Astrocyte (in vitro differentiated cells and primary cell): ENCODE results near the gene GLP2R. TPM values are rescaled to one million over a fixed set of nuclear protein-coding genes. Genes with fewer than 3 reads are reported as not detected.
A peak's percentile ranks its signal among the peaks of the same experiment; 100 is the strongest.

Experiments
- DNase-seq: peaks from one replicate; pipeline ENCODE4 v3.0.0-alpha.2; 2010; ENCODE audit warnings: low read depth
- FAIRE-seq: peaks from 2 replicates; lab custom pipeline; 2011; peaks lifted over from hg19 to GRCh38; lab: Jason Lieb, UNC
- H2AFZ ChIP-seq: 2 replicates; pipeline ENCODE4 v1.6.0; 2012; ENCODE audit warnings: low read depth, low read length, inconsistent platforms
- H3K27ac ChIP-seq: 2 replicates; pipeline ENCODE4 v1.5.1; 2011; ENCODE audit warnings: low read depth, low read length, inconsistent platforms
- H3K27me3 ChIP-seq: 2 replicates; pipeline ENCODE4 v1.6.0; 2011; ENCODE audit warnings: low read length, inconsistent platforms; ENCODE audit not compliant: insufficient read depth
- H3K36me3 ChIP-seq: 2 replicates; pipeline ENCODE4 v1.5.1; 2011; ENCODE audit warnings: low read length, inconsistent platforms; ENCODE audit not compliant: insufficient read depth
- H3K4me1 ChIP-seq: 2 replicates; pipeline ENCODE4 v1.5.1; 2011; ENCODE audit warnings: low read length, inconsistent platforms; ENCODE audit not compliant: insufficient read depth
- H3K4me2 ChIP-seq: 2 replicates; pipeline ENCODE4 v1.6.0; 2012; ENCODE audit warnings: low read length, inconsistent platforms
- H3K4me3 ChIP-seq: 2 replicates; pipeline ENCODE4 v1.5.1; 2011; ENCODE audit warnings: low read depth, mild to moderate bottlenecking, low read length, inconsistent platforms; ENCODE audit not compliant: insufficient read depth
- H3K79me2 ChIP-seq: 2 replicates; pipeline ENCODE4 v1.6.0; 2012; ENCODE audit warnings: mild to moderate bottlenecking, low read length, inconsistent platforms; ENCODE audit not compliant: insufficient read depth
- H3K9ac ChIP-seq: 2 replicates; pipeline ENCODE4 v1.6.0; 2012; ENCODE audit warnings: mild to moderate bottlenecking, low read length, inconsistent platforms
- H3K9me3 ChIP-seq: 2 replicates; pipeline ENCODE4 v1.5.1; 2012; ENCODE audit warnings: low read depth, mild to moderate bottlenecking, low read length, inconsistent platforms; ENCODE audit not compliant: insufficient read depth
- H4K20me1 ChIP-seq: 2 replicates; pipeline ENCODE4 v1.6.0; 2012; ENCODE audit warnings: low read length, inconsistent platforms; ENCODE audit not compliant: insufficient read depth
- H3K27ac Mint-ChIP-seq: one replicate; pipeline ENCODE4 v1.8.0; 2021; ENCODE audit warnings: mild to moderate bottlenecking, mixed read lengths; ENCODE audit not compliant: unreplicated experiment
- H3K27me3 Mint-ChIP-seq: one replicate; pipeline ENCODE4 v1.8.0; 2021; ENCODE audit warnings: low read depth, mixed read lengths; ENCODE audit not compliant: unreplicated experiment
- H3K36me3 Mint-ChIP-seq: one replicate; pipeline ENCODE4 v1.8.0; 2021; ENCODE audit warnings: low read depth, mixed read lengths; ENCODE audit not compliant: unreplicated experiment
- H3K4me1 Mint-ChIP-seq: one replicate; pipeline ENCODE4 v1.8.0; 2021; ENCODE audit warnings: low read depth, mixed read lengths; ENCODE audit not compliant: unreplicated experiment
- H3K4me3 Mint-ChIP-seq: one replicate; pipeline ENCODE4 v1.8.0; 2021; ENCODE audit warnings: mild to moderate bottlenecking, moderate library complexity, mixed read lengths; ENCODE audit not compliant: unreplicated experiment
- H3K9me3 Mint-ChIP-seq: one replicate; pipeline ENCODE4 v1.8.0; 2021; ENCODE audit warnings: mild to moderate bottlenecking, mixed read lengths; ENCODE audit not compliant: unreplicated experiment
- EZH2 ChIP-seq: IDR thresholded peaks from 2 replicates; pipeline ENCODE4 v1.6.1; 2012; ENCODE audit warnings: mild to moderate bottlenecking, low read length, inconsistent platforms; ENCODE audit not compliant: insufficient read depth
- total RNA-seq: library from RNA; stranded (reverse); gene quantifications from 2 replicates; pipeline ENCODE4 v1.2.1, GENCODE V29; 2021
- TF ChIP-seq, protein P1 (sequence below): IDR thresholded peaks from 2 replicates; pipeline ENCODE4 v1.5.1; 2011; ENCODE audit warnings: low read depth, mild to moderate bottlenecking, inconsistent platforms, low read length, moderate library complexity; ENCODE audit not compliant: insufficient read depth

The GLP2R gene
- total RNA-seq, 1 donor from 2014 or later: 0.41 TPM

DNA sequence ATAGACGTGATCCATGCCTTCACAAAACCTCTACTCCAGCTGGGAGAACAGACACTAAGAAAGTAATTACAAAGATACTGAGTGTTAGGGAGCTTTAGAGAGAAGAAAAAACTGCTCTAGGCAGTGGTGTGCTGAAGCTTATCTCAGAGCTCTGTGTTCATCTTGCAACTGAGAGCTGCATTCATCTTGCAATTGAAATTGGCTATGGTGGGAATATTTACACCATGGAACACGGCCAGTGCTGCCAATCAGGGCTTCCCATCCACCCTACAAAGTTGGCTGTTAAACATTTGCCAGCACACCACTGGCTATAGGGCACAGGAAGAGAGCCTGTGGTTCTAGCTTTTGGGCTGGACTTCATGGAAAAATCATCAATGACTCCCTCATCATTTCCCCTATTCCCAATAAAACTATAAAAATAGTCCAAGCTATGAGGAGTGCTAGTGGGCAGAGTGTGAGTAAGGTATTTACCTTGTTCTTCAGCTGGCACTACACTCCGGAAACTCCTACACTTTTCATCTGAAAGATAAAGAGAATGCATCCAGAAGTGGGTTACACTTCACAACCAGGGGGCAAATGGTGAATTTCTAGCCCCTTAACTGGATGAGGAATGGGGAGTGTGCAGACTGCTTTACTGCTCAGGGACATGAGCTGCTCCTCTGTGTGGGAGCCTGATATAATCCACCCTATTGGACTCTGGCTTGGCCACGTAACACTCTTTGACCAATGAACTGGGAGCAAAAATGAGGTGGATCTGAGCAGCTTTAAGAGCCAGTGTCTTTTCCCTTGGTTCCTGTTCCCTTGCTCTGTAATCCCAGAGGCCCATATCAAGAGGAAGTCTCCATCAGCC is 15.4 kb upstream of the GLP2R start:
- H3K9me3 ChIP-seq: no peaks in the 10 kb centered on the region
- no peak overlapping the region for H3K9ac ChIP-seq
- H3K79me2 ChIP-seq: no peaks in the 10 kb centered on the region
- H3K4me1 Mint-ChIP-seq: peaks cover 5% of the 10 kb centered on the region
- peaks cover 5% of the 10 kb centered on the region for H3K27me3 Mint-ChIP-seq
- no peaks in the 10 kb centered on the region for H3K27me3 ChIP-seq
- no peak overlapping the region for H3K4me3 Mint-ChIP-seq
- no peaks in the 10 kb centered on the region for H3K36me3 Mint-ChIP-seq
- no peak overlapping the region for H3K27ac ChIP-seq
- H2AFZ ChIP-seq: no peak overlapping the region
- no peak for DNase-seq
- no peak overlapping the region for H3K4me3 ChIP-seq
- FAIRE-seq: no peak
- no peaks in the 10 kb centered on the region for H4K20me1 ChIP-seq
- no peaks in the 10 kb centered on the region for H3K36me3 ChIP-seq
- no peaks in the 10 kb centered on the region for H3K9me3 Mint-ChIP-seq
- TF ChIP-seq, protein P1, sequence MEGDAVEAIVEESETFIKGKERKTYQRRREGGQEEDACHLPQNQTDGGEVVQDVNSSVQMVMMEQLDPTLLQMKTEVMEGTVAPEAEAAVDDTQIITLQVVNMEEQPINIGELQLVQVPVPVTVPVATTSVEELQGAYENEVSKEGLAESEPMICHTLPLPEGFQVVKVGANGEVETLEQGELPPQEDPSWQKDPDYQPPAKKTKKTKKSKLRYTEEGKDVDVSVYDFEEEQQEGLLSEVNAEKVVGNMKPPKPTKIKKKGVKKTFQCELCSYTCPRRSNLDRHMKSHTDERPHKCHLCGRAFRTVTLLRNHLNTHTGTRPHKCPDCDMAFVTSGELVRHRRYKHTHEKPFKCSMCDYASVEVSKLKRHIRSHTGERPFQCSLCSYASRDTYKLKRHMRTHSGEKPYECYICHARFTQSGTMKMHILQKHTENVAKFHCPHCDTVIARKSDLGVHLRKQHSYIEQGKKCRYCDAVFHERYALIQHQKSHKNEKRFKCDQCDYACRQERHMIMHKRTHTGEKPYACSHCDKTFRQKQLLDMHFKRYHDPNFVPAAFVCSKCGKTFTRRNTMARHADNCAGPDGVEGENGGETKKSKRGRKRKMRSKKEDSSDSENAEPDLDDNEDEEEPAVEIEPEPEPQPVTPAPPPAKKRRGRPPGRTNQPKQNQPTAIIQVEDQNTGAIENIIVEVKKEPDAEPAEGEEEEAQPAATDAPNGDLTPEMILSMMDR: no peak
- TF ChIP-seq EZH2: no peak
- no peak overlapping the region for H3K27ac Mint-ChIP-seq
- no peaks in the 10 kb centered on the region for H3K4me1 ChIP-seq
- H3K4me2 ChIP-seq: no peak overlapping the region

DNA sequence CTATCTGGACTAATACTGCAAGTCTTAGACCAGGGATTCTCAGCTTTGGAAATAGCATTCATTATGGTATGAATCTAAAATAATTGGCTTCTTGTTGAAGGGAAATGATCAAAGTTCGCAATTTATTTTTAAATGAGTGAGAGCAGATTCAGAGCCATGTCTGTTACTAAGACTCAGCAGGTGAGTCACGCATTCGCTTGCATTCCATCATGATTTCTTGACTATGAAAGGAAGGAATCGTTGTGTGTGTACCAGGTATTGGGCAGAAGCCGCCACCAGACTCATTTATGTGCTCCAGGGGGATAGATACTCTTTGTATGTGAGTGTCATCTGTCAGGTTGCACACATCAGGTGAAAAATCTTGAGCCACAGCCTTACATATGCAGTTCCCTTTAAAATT is 14.6 kb upstream of the GLP2R start:
- Mint-ChIP-seq H3K27ac (no peak overlapping the region), H3K36me3 (no peaks in the 10 kb centered on the region), H3K4me3 (no peak overlapping the region), H3K4me1 (peaks cover 5% of the 10 kb centered on the region), H3K9me3 (no peaks in the 10 kb centered on the region), H3K27me3 (peaks cover 5% of the 10 kb centered on the region)
- DNase-seq (peak; percentile 8), FAIRE-seq (no peak)
- no peak overlapping the region for H2AFZ ChIP-seq
- no peaks in the 10 kb centered on the region for H3K79me2 ChIP-seq
- TF ChIP-seq EZH2: no peak
- TF ChIP-seq, protein P1: no peak
- H3K4me2 ChIP-seq: no peak overlapping the region
- H3K36me3 ChIP-seq: no peaks in the 10 kb centered on the region
- no peaks in the 10 kb centered on the region for H3K4me1 ChIP-seq
- H3K9me3 ChIP-seq: no peaks in the 10 kb centered on the region
- no peak overlapping the region for H3K4me3 ChIP-seq
- no peaks in the 10 kb centered on the region for H4K20me1 ChIP-seq
- H3K27ac ChIP-seq: no peak overlapping the region
- no peak overlapping the region for H3K9ac ChIP-seq
- no peaks in the 10 kb centered on the region for H3K27me3 ChIP-seq

DNA sequence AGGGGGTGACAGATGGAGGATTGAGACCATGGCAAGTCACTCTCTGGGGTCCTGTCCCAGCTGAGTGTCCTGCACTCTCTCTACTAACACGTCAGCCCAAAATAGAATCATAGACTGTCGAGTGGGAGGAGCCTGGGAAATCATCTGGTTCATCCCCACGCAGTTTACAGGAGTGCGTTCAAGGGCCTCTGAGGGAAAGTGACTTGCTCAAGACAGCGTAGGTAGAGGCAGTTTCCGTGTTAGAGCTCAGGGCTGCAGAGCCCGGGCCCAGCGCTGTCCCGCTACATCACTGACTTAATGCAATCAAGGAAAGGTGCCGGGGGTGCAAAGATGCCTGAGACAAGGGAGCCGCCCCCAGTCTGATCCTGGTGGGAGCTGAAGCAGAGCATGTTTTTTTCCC is 14.2 kb upstream of the GLP2R start:
- H3K4me1 ChIP-seq: no peaks in the 10 kb centered on the region
- TF ChIP-seq EZH2: no peak
- TF ChIP-seq, protein P1: no peak
- no peaks in the 10 kb centered on the region for H3K9me3 Mint-ChIP-seq
- H3K27ac Mint-ChIP-seq: no peak overlapping the region
- no peak overlapping the region for H3K4me2 ChIP-seq
- no peaks in the 10 kb centered on the region for H3K9me3 ChIP-seq
- H3K27me3 Mint-ChIP-seq: peaks cover 4% of the 10 kb centered on the region
- H4K20me1 ChIP-seq: no peaks in the 10 kb centered on the region
- DNase-seq (no peak), FAIRE-seq (no peak)
- no peak overlapping the region for H2AFZ ChIP-seq
- H3K36me3 ChIP-seq: no peaks in the 10 kb centered on the region
- H3K9ac ChIP-seq: no peak overlapping the region
- H3K27me3 ChIP-seq: no peaks in the 10 kb centered on the region
- no peaks in the 10 kb centered on the region for H3K36me3 Mint-ChIP-seq
- no peak overlapping the region for H3K4me3 Mint-ChIP-seq
- peaks cover 5% of the 10 kb centered on the region for H3K4me1 Mint-ChIP-seq
- no peaks in the 10 kb centered on the region for H3K79me2 ChIP-seq
- no peak overlapping the region for H3K4me3 ChIP-seq
- no peak overlapping the region for H3K27ac ChIP-seq
